Activated CD8-positive, alpha-beta memory T cell treated with anti-CD3 and anti-CD28 coated beads, Interleukin-2, amount 10 ng/mL, durations not matched to agents 7 days and 5 days (primary cell): ENCODE results near the gene CRADD. TPM values are rescaled to one million over a fixed set of nuclear protein-coding genes. Genes with fewer than 3 reads are reported as not detected.
A peak's percentile ranks its signal among the peaks of the same experiment; 100 is the strongest.
"Not testable (repeated sequence)": the region's sequence is repeated elsewhere in the genome, so short reads cannot be mapped to it uniquely, and the experiment has no call there.

Source experiments
- ATAC-seq: fragments of 150-1000 bp; cut with Tn5 transposase; one replicate; pipeline ENCODE4 v1.10.0; 2021; ENCODE audit warnings: moderate library complexity
- CTCF ChIA-PET: fragments of 350-600 bp; sonication (Branson Sonifier 250); formaldehyde crosslinking; loops from one replicate; lab custom pipeline; 2021; ENCODE audit warnings: antibody characterized with exemption; lab: Charles Lee
- DNase-seq: peaks from one replicate; pipeline ENCODE4 v3.0.0-alpha.2; 2020
- H3K27ac Mint-ChIP-seq: one replicate; pipeline ENCODE4 v1.8.0; 2021; ENCODE audit warnings: mild to moderate bottlenecking, mixed read lengths
- H3K27me3 Mint-ChIP-seq: one replicate; pipeline ENCODE4 v1.8.0; 2021; ENCODE audit warnings: mixed read lengths
- H3K36me3 Mint-ChIP-seq: one replicate; pipeline ENCODE4 v1.8.0; 2021; ENCODE audit warnings: mild to moderate bottlenecking, mixed read lengths
- H3K4me1 Mint-ChIP-seq: one replicate; pipeline ENCODE4 v1.8.0; 2021; ENCODE audit warnings: mixed read lengths
- H3K4me3 Mint-ChIP-seq: one replicate; pipeline ENCODE4 v1.8.0; 2021; ENCODE audit warnings: mild to moderate bottlenecking, moderate library complexity, mixed read lengths
- H3K9me3 Mint-ChIP-seq: one replicate; pipeline ENCODE4 v1.8.0; 2022; ENCODE audit warnings: low read depth, mixed read lengths
- total RNA-seq, 2 experiments: library from RNA; stranded (reverse); gene quantifications; one replicate each; pipeline ENCODE4 v1.2.3, GENCODE V29; 2021

CRADD gene
- total RNA-seq, 2 experiments from 2014 or later = 10.8 to 13.1 TPM

GRCh38 chr12:93763746-93764147, 86.6 kb downstream of the CRADD start:
- DNase-seq = no peak
- Mint-ChIP-seq H3K27ac (no peak overlapping the region), H3K27me3 (no peaks in the 10 kb centered on the region), H3K4me3 (no peak overlapping the region), H3K4me1 (peaks cover 35% of the 10 kb centered on the region), H3K9me3 (no peaks in the 10 kb centered on the region), H3K36me3 (peaks cover 2% of the 10 kb centered on the region)
- CTCF ChIA-PET = interaction anchor here (3.8 kb wide), 1 partner anchor 338 kb away, joined by 28 read pairs; no protein-coding TSS in a partner anchor
- ATAC-seq = no peak

- Mint-ChIP-seq H3K36me3 (no peaks in the 10 kb centered on the region), H3K4me3 (no peak overlapping the region), H3K9me3 (no peaks in the 10 kb centered on the region), H3K27ac (no peak overlapping the region), H3K27me3 (no peaks in the 10 kb centered on the region), H3K4me1 (peaks cover 24% of the 10 kb centered on the region)
- CTCF ChIA-PET = interaction anchor here (0.9 to 7.0 kb wide), 15 partner anchors 9 to 781 kb away, joined by 3 to 162 read pairs (median 4); no protein-coding TSS in a partner anchor
- ATAC-seq (no peak), DNase-seq (no peak)
These were observed 89.2 kb downstream of the CRADD start for GRCh38 chr12:93766371-93766770.

DNA sequence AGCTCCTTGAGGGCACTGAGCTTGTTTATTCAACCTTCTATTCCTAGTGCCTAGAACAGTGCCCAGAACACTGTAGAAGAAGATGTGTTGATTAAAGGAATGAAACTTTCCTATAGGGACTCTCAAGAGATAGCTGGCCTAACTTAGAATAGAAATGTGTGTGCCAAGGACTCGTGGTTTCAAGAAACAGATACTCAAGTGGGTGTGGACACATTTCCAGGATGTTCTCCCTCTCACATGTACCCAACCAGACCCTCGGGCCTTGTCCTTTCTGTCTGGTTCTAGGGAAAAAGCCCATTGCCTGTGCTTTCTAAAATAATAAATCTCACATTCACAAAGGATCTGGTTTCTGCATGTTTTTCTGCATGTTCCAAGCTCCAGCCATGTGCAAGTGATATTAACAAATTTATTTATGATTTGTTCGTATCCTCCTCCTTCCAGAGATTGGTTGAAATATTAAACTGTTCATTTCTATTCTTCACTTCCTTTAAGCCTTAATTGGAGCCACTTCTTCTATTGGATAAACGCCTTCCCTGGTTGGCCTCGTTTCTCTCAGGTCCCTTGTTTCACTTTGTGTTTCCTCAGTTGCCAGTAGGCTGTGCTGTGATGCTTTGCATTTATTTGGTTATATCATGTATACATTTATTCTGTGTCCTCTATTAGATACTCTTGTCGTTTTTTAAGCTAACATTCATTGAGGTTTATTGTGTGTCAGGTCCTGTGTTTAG, 89.8 kb downstream of the CRADD start:
- ATAC-seq (peak; percentile 81), DNase-seq (peak; percentile 55)
- peaks cover 28% of the 10 kb centered on the region for H3K4me1 Mint-ChIP-seq
- H3K27ac Mint-ChIP-seq = peak overlapping the region; percentile 50
- no peaks in the 10 kb centered on the region for H3K27me3 Mint-ChIP-seq
- no peaks in the 10 kb centered on the region for H3K9me3 Mint-ChIP-seq
- CTCF ChIA-PET = interaction anchor here (0.5 to 7.0 kb wide), 24 partner anchors 9 to 969 kb away, joined by 3 to 162 read pairs (median 4); no protein-coding TSS in a partner anchor
- H3K4me3 Mint-ChIP-seq = no peak overlapping the region
- no peaks in the 10 kb centered on the region for H3K36me3 Mint-ChIP-seq

GRCh38 chr12:93767524-93767863, 90.3 kb downstream of the CRADD start:
- CTCF ChIA-PET = interaction anchor here (0.5 to 7.0 kb wide), 23 partner anchors 8 to 969 kb away, joined by 3 to 162 read pairs (median 4); no protein-coding TSS in a partner anchor
- peak overlapping the region; percentile 50 for H3K27ac Mint-ChIP-seq
- no peaks in the 10 kb centered on the region for H3K36me3 Mint-ChIP-seq
- DNase-seq = no peak
- peak; percentile 74 for ATAC-seq
- peaks cover 33% of the 10 kb centered on the region for H3K4me1 Mint-ChIP-seq
- H3K9me3 Mint-ChIP-seq = no peaks in the 10 kb centered on the region
- H3K27me3 Mint-ChIP-seq = no peaks in the 10 kb centered on the region
- no peak overlapping the region for H3K4me3 Mint-ChIP-seq

DNA sequence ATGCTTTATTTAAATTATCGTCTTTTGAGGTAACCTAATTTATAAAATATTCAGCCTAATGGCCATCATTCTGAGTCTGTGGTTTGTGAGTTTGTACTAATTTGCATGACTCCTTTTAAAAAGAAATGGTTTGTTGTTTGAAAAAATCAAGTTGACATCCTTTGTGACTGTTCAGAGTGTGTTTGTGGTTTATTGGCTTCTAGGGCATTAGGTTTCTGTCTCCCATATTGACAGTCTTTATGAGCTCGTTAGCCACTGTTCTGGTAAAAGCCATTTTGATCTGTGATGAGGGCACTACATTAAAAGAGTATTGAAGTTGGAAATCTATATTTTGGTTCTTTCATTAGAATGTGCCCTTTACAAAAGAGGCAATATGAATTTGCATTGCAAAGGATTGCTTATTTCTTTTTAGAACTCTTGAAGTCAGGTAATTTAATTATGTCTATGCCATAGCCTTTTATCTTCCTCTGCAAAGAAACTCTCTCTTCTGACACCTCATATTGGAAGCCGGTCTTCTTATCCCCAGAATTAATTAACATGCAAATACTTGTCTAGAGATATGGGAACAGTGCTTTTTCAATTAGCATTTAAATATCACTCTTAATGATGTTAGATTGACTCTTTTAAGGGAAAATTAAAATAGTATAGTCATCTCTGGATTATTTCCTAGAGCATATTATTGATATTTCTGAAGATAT, 95.0 kb downstream of the CRADD start:
- H3K4me3 Mint-ChIP-seq = no peak overlapping the region
- peaks cover 7% of the 10 kb centered on the region for H3K36me3 Mint-ChIP-seq
- H3K27me3 Mint-ChIP-seq = no peaks in the 10 kb centered on the region
- peaks cover 32% of the 10 kb centered on the region for H3K4me1 Mint-ChIP-seq
- no peak for DNase-seq
- H3K9me3 Mint-ChIP-seq = no peaks in the 10 kb centered on the region
- no peak for ATAC-seq
- peak overlapping the region; percentile 27 for H3K27ac Mint-ChIP-seq
- CTCF ChIA-PET = interaction anchor here (1.5 kb wide), 1 partner anchor 329 kb away, joined by 6 read pairs; no protein-coding TSS in a partner anchor

- no peaks in the 10 kb centered on the region for H3K9me3 Mint-ChIP-seq
- H3K27ac Mint-ChIP-seq = no peak overlapping the region
- DNase-seq = no peak
- CTCF ChIA-PET = interaction anchor here (0.7 to 1.5 kb wide), 3 partner anchors 24 to 329 kb away, joined by 3 to 6 read pairs (median 3); no protein-coding TSS in a partner anchor
- ATAC-seq = no peak
- H3K4me3 Mint-ChIP-seq = no peak overlapping the region
- peaks cover 7% of the 10 kb centered on the region for H3K36me3 Mint-ChIP-seq
- no peaks in the 10 kb centered on the region for H3K27me3 Mint-ChIP-seq
- H3K4me1 Mint-ChIP-seq = peaks cover 20% of the 10 kb centered on the region
These were observed 96.1 kb downstream of the CRADD start for GRCh38 chr12:93773122-93773871.

DNA sequence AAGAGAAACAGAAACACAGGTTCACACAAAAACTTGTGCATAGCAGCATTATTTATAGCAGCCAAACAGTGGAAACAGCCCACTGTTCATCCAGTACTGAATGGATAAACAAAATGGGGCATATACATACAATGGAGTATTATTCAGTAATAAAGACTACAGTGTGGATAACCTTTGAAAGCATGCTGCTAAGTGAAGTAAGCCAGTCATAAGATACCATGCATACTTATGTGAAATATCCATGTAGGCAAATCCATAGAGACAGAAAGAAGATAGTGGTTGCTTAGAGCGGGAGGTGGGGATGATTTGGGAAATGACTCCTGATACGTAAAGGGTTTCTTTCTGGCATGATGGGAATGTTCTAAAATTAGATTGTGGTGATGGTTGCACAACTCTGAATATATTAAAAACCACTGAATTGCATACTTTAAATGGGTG, 99.4 kb downstream of the CRADD start:
- no peak for ATAC-seq
- CTCF ChIA-PET = no interaction called here
- H3K36me3 Mint-ChIP-seq = peaks cover 10% of the 10 kb centered on the region
- H3K4me1 Mint-ChIP-seq = peaks cover 16% of the 10 kb centered on the region
- DNase-seq = no peak
- peaks cover 2% of the 10 kb centered on the region for H3K9me3 Mint-ChIP-seq
- no peaks in the 10 kb centered on the region for H3K27me3 Mint-ChIP-seq
- H3K4me3 Mint-ChIP-seq = no peak overlapping the region
- H3K27ac Mint-ChIP-seq = no peak overlapping the region

- CTCF ChIA-PET = interaction anchor here (1.6 kb wide), 1 partner anchor 325 kb away, joined by 3 read pairs; no protein-coding TSS in a partner anchor
- H3K27ac Mint-ChIP-seq = no peak overlapping the region
- no peaks in the 10 kb centered on the region for H3K27me3 Mint-ChIP-seq
- no peak for ATAC-seq
- no peak overlapping the region for H3K4me3 Mint-ChIP-seq
- peaks cover 2% of the 10 kb centered on the region for H3K9me3 Mint-ChIP-seq
- peaks cover 9% of the 10 kb centered on the region for H3K4me1 Mint-ChIP-seq
- H3K36me3 Mint-ChIP-seq = peaks cover 10% of the 10 kb centered on the region
- DNase-seq = no peak
These were observed 100.1 kb downstream of the CRADD start for GRCh38 chr12:93777254-93777653.

DNA sequence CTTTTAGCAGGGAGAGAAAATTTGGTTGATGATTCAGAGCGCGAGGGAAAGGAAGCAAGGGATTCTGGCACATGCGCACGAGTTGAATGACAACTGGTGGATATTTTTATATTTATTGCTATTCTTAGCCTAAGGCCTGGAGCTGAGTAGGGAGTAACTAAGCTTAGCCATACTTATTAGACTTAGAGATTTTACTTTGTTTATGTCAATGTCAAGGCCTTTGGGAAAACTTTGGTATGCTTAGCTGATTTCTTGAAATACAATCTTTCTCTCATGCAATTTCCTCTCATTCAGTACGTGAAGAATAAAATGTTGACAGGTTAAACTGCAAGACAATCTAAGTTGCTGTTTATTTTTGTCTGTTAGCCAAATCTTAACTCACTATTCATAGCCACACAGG, 101.1 kb downstream of the CRADD start:
- Mint-ChIP-seq H3K9me3 (peaks cover 2% of the 10 kb centered on the region), H3K27ac (no peak overlapping the region), H3K36me3 (peaks cover 9% of the 10 kb centered on the region), H3K4me3 (no peak overlapping the region), H3K27me3 (no peaks in the 10 kb centered on the region), H3K4me1 (peaks cover 2% of the 10 kb centered on the region)
- ATAC-seq = no peak
- no peak for DNase-seq
- CTCF ChIA-PET = interaction anchor here (1.6 kb wide), 1 partner anchor 324 kb away, joined by 3 read pairs; no protein-coding TSS in a partner anchor

- no peak overlapping the region for H3K4me3 Mint-ChIP-seq
- CTCF ChIA-PET = no interaction called here
- no peaks in the 10 kb centered on the region for H3K27me3 Mint-ChIP-seq
- H3K36me3 Mint-ChIP-seq = peaks cover 6% of the 10 kb centered on the region
- peaks cover 2% of the 10 kb centered on the region for H3K4me1 Mint-ChIP-seq
- no peak overlapping the region for H3K27ac Mint-ChIP-seq
- H3K9me3 Mint-ChIP-seq = peaks cover 2% of the 10 kb centered on the region
- DNase-seq (no peak), ATAC-seq (no peak)
These were observed 101.6 kb downstream of the CRADD start for GRCh38 chr12:93778766-93779165.

DNA sequence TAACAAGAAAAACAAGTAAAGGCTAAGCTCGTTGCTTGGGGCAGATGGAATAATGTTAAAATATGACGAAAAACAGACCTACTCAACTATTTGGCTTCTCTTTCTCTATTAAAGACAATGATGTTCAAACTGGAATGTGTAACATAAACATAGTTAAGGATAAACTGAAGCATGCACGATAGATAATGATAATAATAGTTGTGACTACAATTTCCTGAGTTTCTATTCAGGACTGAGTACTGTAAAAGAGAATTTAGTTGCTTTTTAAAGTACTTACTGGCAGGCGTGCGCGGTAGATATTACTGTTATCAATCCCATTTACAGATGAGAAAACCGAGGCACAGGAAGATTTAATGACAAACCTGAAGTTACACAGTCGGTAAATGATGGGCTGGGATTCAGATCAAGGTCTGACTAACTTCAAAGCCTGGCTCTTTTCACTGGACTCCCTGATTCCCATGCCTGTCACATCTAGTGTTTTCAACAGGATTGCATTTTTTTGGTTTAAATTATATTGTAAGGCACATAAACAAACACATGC, 103.0 kb downstream of the CRADD start:
- peaks cover 15% of the 10 kb centered on the region for H3K4me1 Mint-ChIP-seq
- no peak overlapping the region for H3K4me3 Mint-ChIP-seq
- DNase-seq = no peak
- CTCF ChIA-PET = no interaction called here
- no peaks in the 10 kb centered on the region for H3K27me3 Mint-ChIP-seq
- H3K27ac Mint-ChIP-seq = no peak overlapping the region
- peaks cover 3% of the 10 kb centered on the region for H3K36me3 Mint-ChIP-seq
- peaks cover 2% of the 10 kb centered on the region for H3K9me3 Mint-ChIP-seq
- ATAC-seq = no peak

GRCh38 chr12:93780886-93781285, 103.7 kb downstream of the CRADD start:
- not testable (repeated sequence) for DNase-seq, ATAC-seq
- peaks cover 22% of the 10 kb centered on the region for H3K4me1 Mint-ChIP-seq

DNA sequence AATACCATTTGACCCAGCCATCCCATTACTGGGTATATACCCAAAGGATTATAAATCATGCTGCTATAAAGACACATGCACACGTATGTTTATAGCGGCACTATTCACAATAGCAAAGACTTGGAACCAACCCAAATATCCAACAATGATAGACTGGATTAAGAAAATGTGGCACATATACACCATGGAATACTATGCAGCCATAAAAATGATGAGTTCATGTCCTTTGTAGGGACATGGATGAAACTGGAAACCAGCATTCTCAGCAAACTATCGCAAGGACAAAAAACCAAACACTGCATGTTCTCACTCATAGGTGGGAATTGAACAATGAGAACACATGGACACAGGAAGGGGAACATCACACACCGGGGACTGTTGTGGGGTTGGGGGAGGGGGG, 104.8 kb downstream of the CRADD start:
- CTCF ChIA-PET = interaction anchor here (1.4 kb wide), 1 partner anchor 14 kb away, joined by 4 read pairs; no protein-coding TSS in a partner anchor
- DNase-seq, H3K9me3 Mint-ChIP-seq, H3K36me3 Mint-ChIP-seq, ATAC-seq, H3K27ac Mint-ChIP-seq, H3K4me3 Mint-ChIP-seq, H3K27me3 Mint-ChIP-seq: not testable (repeated sequence)
- peaks cover 22% of the 10 kb centered on the region for H3K4me1 Mint-ChIP-seq

More at GRCh38 chr12:93780886-93781285, 103.7 kb downstream of the CRADD start:
- CTCF ChIA-PET, H3K9me3 Mint-ChIP-seq, H3K27me3 Mint-ChIP-seq, H3K36me3 Mint-ChIP-seq, H3K27ac Mint-ChIP-seq, H3K4me3 Mint-ChIP-seq: not testable (repeated sequence)
